HEK293 (cell line): Measurements from ENCODE around the gene TMEM255B.

ENCODE experiments used
- CTCF ChIA-PET: fragments of 350-600 bp; formaldehyde crosslinking; extraction: SDS; loops from one replicate; lab custom pipeline; 2021; ENCODE audit warnings: antibody characterized with exemption; lab: Yijun Ruan, JAX
- POLR2A ChIA-PET: fragments of 300-600 bp; formaldehyde crosslinking; extraction: SDS; loops from one replicate; lab custom pipeline; 2020; ENCODE audit warnings: antibody characterized with exemption, inconsistent platforms; lab: Yijun Ruan, JAX
- H3K27ac ChIP-seq: fragments of 200-500 bp; sonication (Bioruptor generic); 2 replicates; pipeline ENCODE4 v1.5.1; 2014; ENCODE audit warnings: low read depth, low read length, control low read depth, inconsistent platforms; ENCODE audit errors: extremely low read depth
- H3K36me3 ChIP-seq, 2 experiments: fragments of 200-500 bp in 1 of 2; sonication (Bioruptor generic) in 1 of 2; 1 replicate in 1 of 2; 2 replicates in 1 of 2; pipeline ENCODE4 v1.5.1; 2014 to 2017; ENCODE audit warnings: inconsistent platforms in 2 of 2, low read length in 2 of 2; ENCODE audit not compliant: control insufficient read depth in 2 of 2, insufficient read depth in 1 of 2
- H3K4me1 ChIP-seq: fragments of 200-500 bp; sonication (Bioruptor generic); 2 replicates; pipeline ENCODE4 v1.5.1; 2014; ENCODE audit warnings: mild to moderate bottlenecking, low read length, inconsistent platforms; ENCODE audit not compliant: control insufficient read depth, insufficient read depth
- H3K4me3 ChIP-seq: 2 replicates; pipeline ENCODE4 v1.5.1; 2011; ENCODE audit warnings: low read depth, mild to moderate bottlenecking, control low read depth, low read length, moderate library complexity
- H3K9me3 ChIP-seq: fragments of 200-500 bp; sonication (Bioruptor generic); 2 replicates; pipeline ENCODE4 v1.5.1; 2014; ENCODE audit warnings: low read depth, low read length, inconsistent platforms; ENCODE audit not compliant: control insufficient read depth, insufficient read depth
- FEZF1 ChIP-seq: fragments of 450-650 bp; formaldehyde crosslinking; IDR thresholded peaks from 2 replicates; pipeline ENCODE4 v1.5.1; 2016; ENCODE audit warnings: missing biosample characterization, missing genetic modification characterization
- GLI4 ChIP-seq: fragments of 450-650 bp; formaldehyde crosslinking; IDR thresholded peaks from 2 replicates; pipeline ENCODE4 v1.5.1; 2016; ENCODE audit warnings: missing biosample characterization, missing genetic modification characterization
- HOXC10 ChIP-seq: sonication (generic); formaldehyde crosslinking; IDR thresholded peaks from 2 replicates; pipeline ENCODE4 v1.8.1; 2023; ENCODE audit warnings: mild to moderate bottlenecking, missing genetic modification reagents
- KLF7 ChIP-seq: fragments of 450-650 bp; formaldehyde crosslinking; IDR thresholded peaks from 2 replicates; pipeline ENCODE4 v1.5.1; 2016; ENCODE audit warnings: missing biosample characterization, missing genetic modification characterization, borderline replicate concordance
- MYNN ChIP-seq: fragments of 450-650 bp; formaldehyde crosslinking; IDR thresholded peaks from 2 replicates; pipeline ENCODE4 v1.5.1; 2016; ENCODE audit warnings: missing biosample characterization, missing genetic modification characterization, borderline replicate concordance
- ZBTB44 ChIP-seq: fragments of 450-650 bp; IDR thresholded peaks from 2 replicates; pipeline ENCODE4 v1.5.1; 2018; ENCODE audit warnings: missing biosample characterization, mild to moderate bottlenecking, missing genetic modification characterization
- ZBTB6 ChIP-seq: fragments of 450-650 bp; formaldehyde crosslinking; IDR thresholded peaks from 2 replicates; pipeline ENCODE4 v1.5.1; 2017; ENCODE audit warnings: missing biosample characterization, missing genetic modification characterization
- ZFHX2 ChIP-seq: fragments of 450-650 bp; formaldehyde crosslinking; conservative IDR thresholded peaks from 2 replicates; pipeline ENCODE4 v1.5.1; 2016; ENCODE audit warnings: missing biosample characterization, missing genetic modification characterization
- ZNF114 ChIP-seq: fragments of 450-650 bp; formaldehyde crosslinking; IDR thresholded peaks from 2 replicates; pipeline ENCODE4 v1.5.0; 2017; ENCODE audit warnings: missing biosample characterization, missing genetic modification characterization
- ZNF223 ChIP-seq: fragments of 450-650 bp; formaldehyde crosslinking; IDR thresholded peaks from 2 replicates; pipeline ENCODE4 v1.5.1; 2016; ENCODE audit warnings: missing biosample characterization, missing genetic modification characterization
- ZNF354C ChIP-seq: fragments of 450-650 bp; formaldehyde crosslinking; IDR thresholded peaks from 2 replicates; pipeline ENCODE4 v1.5.1; 2016; ENCODE audit warnings: missing biosample characterization, missing genetic modification characterization, low read depth, borderline replicate concordance
- ZNF433 ChIP-seq: fragments of 450-650 bp; formaldehyde crosslinking; IDR thresholded peaks from 2 replicates; pipeline ENCODE4 v1.5.1; 2016; ENCODE audit warnings: missing biosample characterization, missing genetic modification characterization, low read depth
- ZNF473 ChIP-seq: fragments of 450-650 bp; formaldehyde crosslinking; IDR thresholded peaks from 2 replicates; pipeline ENCODE4 v1.5.1; 2017; ENCODE audit warnings: missing biosample characterization, missing genetic modification characterization
- ZNF513 ChIP-seq: fragments of 450-650 bp; IDR thresholded peaks from 2 replicates; pipeline ENCODE4 v1.5.1; 2018; ENCODE audit warnings: missing biosample characterization, missing genetic modification characterization
- ZNF621 ChIP-seq: fragments of 450-650 bp; formaldehyde crosslinking; IDR thresholded peaks from 2 replicates; pipeline ENCODE4 v1.5.1; 2017; ENCODE audit warnings: missing biosample characterization, missing genetic modification characterization
- ZNF701 ChIP-seq: fragments of 450-650 bp; formaldehyde crosslinking; IDR thresholded peaks from 2 replicates; pipeline ENCODE4 v1.5.1; 2016; ENCODE audit warnings: missing biosample characterization, missing genetic modification characterization
- TF ChIP-seq, protein P1 (sequence below): fragments of 450-650 bp; formaldehyde crosslinking; conservative IDR thresholded peaks from 2 replicates; pipeline ENCODE4 v1.5.1; 2016; ENCODE audit warnings: low read depth, missing biosample characterization, missing genetic modification characterization

TMEM255B gene

DNA sequence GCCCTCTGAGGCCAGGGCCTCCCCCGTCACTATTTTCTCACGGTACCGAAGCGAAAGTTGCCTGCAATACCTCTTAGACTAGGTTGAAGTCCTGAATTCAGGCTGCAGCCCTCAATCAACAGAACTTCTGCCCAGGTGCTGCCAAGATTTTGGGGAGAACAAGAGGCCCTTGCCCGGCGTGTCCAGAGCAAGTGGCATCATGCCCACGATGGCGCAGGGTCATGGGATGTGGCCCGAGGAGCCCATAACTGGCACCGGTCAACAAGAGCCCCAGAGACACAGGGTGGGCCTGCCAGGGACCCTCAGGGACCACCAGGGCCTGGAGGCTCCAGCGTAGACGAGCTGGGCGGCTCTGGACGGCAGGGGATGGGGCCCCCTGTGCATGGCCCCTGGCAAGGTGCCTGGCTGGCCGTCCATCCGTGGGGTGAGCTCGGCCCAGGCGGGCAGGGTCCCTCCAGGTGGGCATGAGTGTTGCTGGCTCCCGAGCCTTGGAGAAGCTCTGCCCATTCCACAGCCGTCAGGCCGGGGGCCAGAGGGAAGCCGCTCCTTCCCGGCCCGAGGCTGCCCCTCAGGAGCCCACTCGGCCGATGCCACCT is 59.8 kb downstream of the TMEM255B start (continued):
- no peak for TF ChIP-seq ZFHX2 (tag by site-specific recombination)
- TF ChIP-seq, protein P1, sequence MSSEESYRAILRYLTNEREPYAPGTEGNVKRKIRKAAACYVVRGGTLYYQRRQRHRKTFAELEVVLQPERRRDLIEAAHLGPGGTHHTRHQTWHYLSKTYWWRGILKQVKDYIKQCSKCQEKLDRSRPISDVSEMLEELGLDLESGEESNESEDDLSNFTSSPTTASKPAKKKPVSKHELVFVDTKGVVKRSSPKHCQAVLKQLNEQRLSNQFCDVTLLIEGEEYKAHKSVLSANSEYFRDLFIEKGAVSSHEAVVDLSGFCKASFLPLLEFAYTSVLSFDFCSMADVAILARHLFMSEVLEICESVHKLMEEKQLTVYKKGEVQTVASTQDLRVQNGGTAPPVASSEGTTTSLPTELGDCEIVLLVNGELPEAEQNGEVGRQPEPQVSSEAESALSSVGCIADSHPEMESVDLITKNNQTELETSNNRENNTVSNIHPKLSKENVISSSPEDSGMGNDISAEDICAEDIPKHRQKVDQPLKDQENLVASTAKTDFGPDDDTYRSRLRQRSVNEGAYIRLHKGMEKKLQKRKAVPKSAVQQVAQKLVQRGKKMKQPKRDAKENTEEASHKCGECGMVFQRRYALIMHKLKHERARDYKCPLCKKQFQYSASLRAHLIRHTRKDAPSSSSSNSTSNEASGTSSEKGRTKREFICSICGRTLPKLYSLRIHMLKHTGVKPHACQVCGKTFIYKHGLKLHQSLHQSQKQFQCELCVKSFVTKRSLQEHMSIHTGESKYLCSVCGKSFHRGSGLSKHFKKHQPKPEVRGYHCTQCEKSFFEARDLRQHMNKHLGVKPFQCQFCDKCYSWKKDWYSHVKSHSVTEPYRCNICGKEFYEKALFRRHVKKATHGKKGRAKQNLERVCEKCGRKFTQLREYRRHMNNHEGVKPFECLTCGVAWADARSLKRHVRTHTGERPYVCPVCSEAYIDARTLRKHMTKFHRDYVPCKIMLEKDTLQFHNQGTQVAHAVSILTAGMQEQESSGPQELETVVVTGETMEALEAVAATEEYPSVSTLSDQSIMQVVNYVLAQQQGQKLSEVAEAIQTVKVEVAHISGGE (tag by site-specific recombination): no peak

DNA sequence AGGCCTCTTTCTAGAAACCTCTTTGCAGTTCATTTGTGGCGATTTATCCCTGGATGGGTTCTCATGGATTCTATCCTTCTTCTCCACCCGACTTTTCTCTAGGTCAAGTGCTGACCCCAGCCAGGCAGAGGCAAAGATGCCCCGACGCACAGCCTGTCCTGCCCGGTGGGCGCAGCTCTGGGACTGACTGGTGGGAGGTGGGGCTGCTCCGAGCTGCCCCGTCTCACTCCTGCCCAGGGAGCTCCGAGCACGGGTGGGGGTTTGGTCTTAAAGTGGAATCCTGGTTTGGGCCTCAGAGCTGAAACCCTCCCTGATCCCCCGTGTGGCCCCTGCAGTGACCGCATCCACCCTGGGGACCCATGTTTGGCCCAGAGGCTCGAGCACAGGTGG is 60.3 kb downstream of the TMEM255B start:
- peaks cover 0 to 5% of the 10 kb centered on the region in 2 experiments; a peak in 1 of 3 replicates for H3K36me3 ChIP-seq
- CTCF ChIA-PET: no interaction called here

GRCh38 chr13:113819731-113820715 is 61.0 kb downstream of the TMEM255B start:
- POLR2A ChIA-PET: no interaction called here
- Histone ChIP-seq H3K4me3 (no peak overlapping the region), H3K36me3 (peaks cover 0 to 5% of the 10 kb centered on the region in 2 experiments; a peak in 2 of 3 replicates), H3K9me3 (no peaks in the 10 kb centered on the region), H3K27ac (no peak overlapping the region), H3K4me1 (no peaks in the 10 kb centered on the region)
- TF ChIP-seq ZBTB6 (tag by site-specific recombination) (peak; percentile 63; the same call in 1 of the 2 replicates), ZNF433 (no peak)
- CTCF ChIA-PET: interaction anchor here (1.1 kb wide), 1 partner anchor 408 kb away, joined by 4 read pairs; no protein-coding TSS in a partner anchor

More for the DNA sequence above, 60.3 kb downstream of the TMEM255B start:
- POLR2A ChIA-PET: no interaction called here
- H3K27ac ChIP-seq: no peak overlapping the region
- no peak for TF ChIP-seq KLF7 (tag by site-specific recombination)
- TF ChIP-seq GLI4 (tag by site-specific recombination): no peak
- no peak for TF ChIP-seq HOXC10 (CRISPR knock-in tag)
- no peak for TF ChIP-seq ZNF114 (tag by site-specific recombination)
- TF ChIP-seq ZNF621 (tag by site-specific recombination): no peak
- no peak for TF ChIP-seq ZNF473 (tag by site-specific recombination)
- TF ChIP-seq ZBTB44 (tag by site-specific recombination): no peak
- no peak for TF ChIP-seq ZNF354C (tag by site-specific recombination)
- TF ChIP-seq MYNN (tag by site-specific recombination): no peak
- TF ChIP-seq FEZF1 (tag by site-specific recombination): no peak
- TF ChIP-seq ZNF701 (tag by site-specific recombination): no peak
- no peak for TF ChIP-seq ZNF223
- TF ChIP-seq ZNF513: no peak
- TF ChIP-seq, all 188 proteins: peak for 0
- Histone ChIP-seq H3K9me3 (no peaks in the 10 kb centered on the region), H3K4me3 (no peak overlapping the region), H3K4me1 (no peaks in the 10 kb centered on the region)
